Prostate gland (tissue), 2 donors: ENCODE data around the gene MGAT1. TPM values are rescaled to one million over a fixed set of nuclear protein-coding genes. Genes with fewer than 3 reads are reported as not detected.
"Not testable (repeated sequence)": the region's sequence is repeated elsewhere in the genome, so short reads cannot be mapped to it uniquely, and the experiment has no call there.

Source experiments
- DNase-seq: peaks from one replicate; pipeline ENCODE4 v3.0.0-alpha.2; 2019; ENCODE audit warnings: low spot score
- H3K27ac ChIP-seq, 2 donors: fragments of 200-600 bp; sonication (generic); 2 replicates each; pipeline ENCODE4 v1.5.1; 2017 to 2019
- H3K27me3 ChIP-seq: fragments of 200-600 bp; sonication (generic); replicated peaks from 2 replicates; pipeline ENCODE4 v1.5.1; 2019; ENCODE audit not compliant: insufficient read depth
- H3K36me3 ChIP-seq, 2 donors: fragments of 200-600 bp; sonication (generic); 1 replicate in 1 of 2; 2 replicates in 1 of 2; pipeline versions ENCODE4 v1.5.1 to v1.8.1; 2017 to 2019
- H3K4me1 ChIP-seq: fragments of 200-600 bp; sonication (generic); replicated peaks from 2 replicates; pipeline ENCODE4 v1.5.1; 2019
- H3K4me3 ChIP-seq, 2 donors: fragments of 200-600 bp; sonication (generic); 2 replicates each; pipeline ENCODE4 v1.5.1; 2017 to 2019
- H3K9me3 ChIP-seq: fragments of 200-600 bp; sonication (generic); 2 replicates; pipeline ENCODE4 v1.5.1; 2017
- POLR2A ChIP-seq: fragments of 450-650 bp; IDR thresholded peaks from one replicate; pipeline ENCODE4 v1.6.1; 2016; ENCODE audit warnings: antibody characterized with exemption, mild to moderate bottlenecking
- POLR2AphosphoS5 ChIP-seq: sonication (generic); formaldehyde crosslinking; IDR thresholded peaks from one replicate; pipeline ENCODE4 v1.6.1; 2017; ENCODE audit warnings: antibody characterized with exemption
- WGBS: methylation state at CpG from one replicate; pipeline ENCODE4 v1.1.5; 2018; 5-methylcytosine and 5-hydroxymethylcytosine counted together
- intact Hi-C: fragments of 100-400 bp; cut with DNase I; formaldehyde crosslinking; loops from one replicate; pipeline ENCODE4 v1.14.2; 2022
- total RNA-seq, 2 donors: library from RNA; depleted of rRNA; stranded (reverse); fragments of >200 nt; gene quantifications; one replicate each; pipeline ENCODE4 v1.1.0, GENCODE V29; 2016
- TF ChIP-seq, protein P1 (sequence below), 4 experiments: fragments of 200-600 bp in 2 of 4; fragments of 450-650 bp in 2 of 4; sonication (generic) in 2 of 4; IDR thresholded peaks; 1 replicate in 3 of 4; 2 replicates in 1 of 4; pipeline ENCODE4 v1.5.1; 2016 to 2019; ENCODE audit warnings: antibody characterized with exemption in 4 of 4, mild to moderate bottlenecking in 2 of 4, moderate library complexity in 2 of 4

MGAT1 gene
- total RNA-seq, 2 donors from 2014 or later = 142 to 159 TPM

DNA sequence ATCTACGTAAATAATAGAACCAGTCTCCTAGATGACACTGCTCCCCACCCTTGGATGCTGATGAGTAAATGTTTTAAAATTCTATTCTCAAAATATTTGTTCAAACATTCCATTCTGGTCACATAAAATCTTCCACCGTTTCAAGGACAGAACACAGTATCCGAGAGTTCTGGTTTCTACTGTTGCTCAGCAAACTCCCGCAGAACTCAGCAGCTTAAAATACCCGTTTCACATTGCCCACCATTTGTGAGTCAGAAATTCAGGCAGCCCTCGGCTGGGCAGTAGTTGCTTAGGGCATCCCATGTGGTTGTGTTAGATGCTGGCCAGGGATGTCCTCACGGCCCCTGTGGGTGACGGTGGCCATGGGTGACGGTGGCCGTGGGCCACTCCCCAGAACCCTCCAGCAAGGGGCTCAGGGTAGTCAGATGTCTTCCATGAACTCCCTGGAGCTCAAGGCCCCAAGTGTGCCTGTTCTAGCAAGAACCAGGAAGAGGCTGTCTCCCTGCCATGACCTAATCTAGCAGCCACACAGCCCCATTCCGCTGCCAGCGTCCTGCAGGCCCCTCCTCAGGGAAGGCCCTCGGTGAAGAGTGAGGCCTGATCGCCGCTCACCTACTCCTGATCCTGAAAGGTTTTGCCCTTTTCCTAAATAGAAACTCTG lies 17.4 kb downstream of the MGAT1 start:
- Histone ChIP-seq H3K27me3 (no peaks in the 10 kb centered on the region), H3K4me3 (no peak overlapping the region), H3K27ac (peak overlapping the region; percentile 64 to 72), H3K4me1 (peaks cover 16% of the 10 kb centered on the region), H3K36me3 (no peaks in the 10 kb centered on the region), H3K9me3 (no peaks in the 10 kb centered on the region)
- no peak for DNase-seq
- WGBS = 34% methylated on average over 15 of the region's 15 CpGs
- intact Hi-C loops = loop anchor here (2.0 to 5.0 kb wide), 2 partner anchors 76 to 397 kb away; partner anchors contain the start of gene ZFP62
- TF ChIP-seq POLR2A = no peak
- TF ChIP-seq, protein P1, sequence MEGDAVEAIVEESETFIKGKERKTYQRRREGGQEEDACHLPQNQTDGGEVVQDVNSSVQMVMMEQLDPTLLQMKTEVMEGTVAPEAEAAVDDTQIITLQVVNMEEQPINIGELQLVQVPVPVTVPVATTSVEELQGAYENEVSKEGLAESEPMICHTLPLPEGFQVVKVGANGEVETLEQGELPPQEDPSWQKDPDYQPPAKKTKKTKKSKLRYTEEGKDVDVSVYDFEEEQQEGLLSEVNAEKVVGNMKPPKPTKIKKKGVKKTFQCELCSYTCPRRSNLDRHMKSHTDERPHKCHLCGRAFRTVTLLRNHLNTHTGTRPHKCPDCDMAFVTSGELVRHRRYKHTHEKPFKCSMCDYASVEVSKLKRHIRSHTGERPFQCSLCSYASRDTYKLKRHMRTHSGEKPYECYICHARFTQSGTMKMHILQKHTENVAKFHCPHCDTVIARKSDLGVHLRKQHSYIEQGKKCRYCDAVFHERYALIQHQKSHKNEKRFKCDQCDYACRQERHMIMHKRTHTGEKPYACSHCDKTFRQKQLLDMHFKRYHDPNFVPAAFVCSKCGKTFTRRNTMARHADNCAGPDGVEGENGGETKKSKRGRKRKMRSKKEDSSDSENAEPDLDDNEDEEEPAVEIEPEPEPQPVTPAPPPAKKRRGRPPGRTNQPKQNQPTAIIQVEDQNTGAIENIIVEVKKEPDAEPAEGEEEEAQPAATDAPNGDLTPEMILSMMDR (IDR thresholded peaks at IDR 0.05) = no peak
- no peak for TF ChIP-seq POLR2AphosphoS5

DNA sequence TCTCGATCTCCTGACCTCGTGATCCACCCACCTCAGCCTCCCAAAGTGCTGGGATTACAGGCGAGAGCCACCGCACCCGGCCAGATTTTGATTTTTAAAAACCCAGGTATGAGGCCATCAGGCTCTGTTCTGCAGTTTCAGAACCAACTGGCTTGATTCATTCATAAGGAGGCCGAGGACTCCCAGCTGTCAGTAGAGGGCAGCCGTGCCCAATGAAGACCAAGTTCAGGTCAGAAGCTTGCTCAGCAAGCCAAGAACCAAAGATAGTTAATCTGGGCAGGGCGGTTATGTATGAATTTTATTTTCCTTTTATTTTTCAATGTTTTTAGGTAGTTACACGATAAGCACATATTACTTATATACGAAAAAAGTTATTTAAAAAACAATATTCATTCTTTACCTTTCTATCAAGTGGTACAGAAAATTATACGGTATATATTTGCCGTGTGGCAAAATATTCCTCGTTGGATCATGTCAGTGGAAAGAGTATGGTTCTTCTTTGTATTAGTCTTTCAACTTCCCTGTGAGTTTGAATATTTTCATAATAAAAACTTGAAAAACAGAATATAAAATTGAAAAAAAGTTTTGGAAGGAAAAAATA lies 18.0 kb downstream of the MGAT1 start:
- no peak overlapping the region for H3K4me3 ChIP-seq
- TF ChIP-seq POLR2A = no peak
- TF ChIP-seq, protein P1 (IDR thresholded peaks at IDR 0.05) = peak; percentile 49 to 80 (median 68)
- TF ChIP-seq POLR2AphosphoS5 = peak; percentile 68
- no peaks in the 10 kb centered on the region for H3K27me3 ChIP-seq
- DNase-seq = peak; percentile 78
- H3K36me3 ChIP-seq = no peaks in the 10 kb centered on the region
- 41% methylated on average over 13 of the region's 13 CpGs for WGBS
- H3K9me3 ChIP-seq = no peaks in the 10 kb centered on the region
- peaks cover 16% of the 10 kb centered on the region for H3K4me1 ChIP-seq
- intact Hi-C loops = loop anchor here (2.0 to 5.0 kb wide), 3 partner anchors 76 to 398 kb away; partner anchors contain the start of gene ZFP62
- H3K27ac ChIP-seq = peak overlapping the region; percentile 64 to 72

DNA sequence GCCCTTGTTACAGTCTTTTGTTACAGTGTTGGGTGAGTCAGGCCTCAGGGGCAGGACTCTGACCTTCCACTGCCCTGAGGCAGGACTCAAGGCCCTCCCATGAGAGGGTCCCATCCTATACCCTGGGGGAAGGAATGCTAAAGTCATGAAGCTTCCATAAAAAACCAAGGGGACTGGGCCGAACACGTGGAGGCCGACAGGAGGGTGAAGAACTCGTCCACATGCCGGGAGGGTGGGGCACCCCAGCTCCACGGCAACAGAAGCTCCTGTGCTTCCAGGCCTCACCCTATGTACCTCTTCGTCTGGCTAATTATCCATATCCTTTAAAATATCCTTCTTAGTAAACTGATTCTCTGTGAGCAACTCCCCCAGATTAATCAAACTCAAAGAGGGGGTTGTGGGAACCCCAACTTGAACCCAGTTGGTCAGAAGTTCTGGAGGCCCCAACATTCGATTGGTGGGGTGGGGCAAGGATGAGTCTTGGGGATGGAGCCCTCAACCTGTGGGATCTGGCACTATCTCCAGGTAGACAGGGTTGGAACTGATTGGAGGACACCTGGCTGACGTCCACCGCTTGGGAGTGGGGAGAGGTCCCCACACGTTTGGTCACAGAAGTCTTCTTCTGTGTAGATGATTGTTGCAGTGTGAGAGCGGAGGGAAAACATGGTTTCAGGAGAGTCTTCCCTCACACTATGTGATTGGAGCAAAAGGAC lies 19.1 kb downstream of the MGAT1 start:
- Histone ChIP-seq H3K27me3 (no peaks in the 10 kb centered on the region), H3K9me3 (no peaks in the 10 kb centered on the region), H3K27ac (no peak overlapping the region), H3K4me3 (no peak overlapping the region), H3K36me3 (no peaks in the 10 kb centered on the region), H3K4me1 (peaks cover 16% of the 10 kb centered on the region)
- TF ChIP-seq, protein P1 (IDR thresholded peaks at IDR 0.05) = no peak
- no peak for TF ChIP-seq POLR2AphosphoS5
- TF ChIP-seq POLR2A = no peak
- intact Hi-C loops = loop anchor here (2.0 to 5.0 kb wide), 2 partner anchors 77 to 379 kb away; partner anchors contain the start of gene ZFP62
- WGBS = 67% methylated on average over 12 of the region's 12 CpGs
- DNase-seq = no peak

DNA sequence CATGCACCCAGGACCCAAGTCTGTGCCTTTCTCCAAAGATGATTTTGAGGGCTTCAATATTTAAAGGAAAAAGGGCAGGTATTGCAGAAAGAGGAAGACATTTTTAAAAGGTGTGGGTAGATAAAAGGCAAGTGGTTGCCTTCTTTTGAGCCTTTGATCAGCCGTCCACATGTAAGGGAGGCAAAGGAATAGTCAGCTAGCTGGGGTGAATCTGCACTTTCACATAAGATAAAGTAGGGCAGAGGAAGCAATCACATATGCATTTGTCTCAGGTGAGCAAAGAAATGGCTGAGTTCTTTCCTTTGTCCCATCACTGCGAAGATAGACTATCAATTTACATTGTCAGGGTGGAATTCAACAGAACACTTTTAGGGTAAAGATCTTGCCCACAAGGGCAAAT lies 19.9 kb downstream of the MGAT1 start:
- H3K27me3 ChIP-seq = no peaks in the 10 kb centered on the region
- intact Hi-C loops = loop anchor here (5.0 kb wide), 1 partner anchor 380 kb away; no protein-coding TSS in a partner anchor
- no peak overlapping the region for H3K4me3 ChIP-seq
- DNase-seq = no peak
- H3K36me3 ChIP-seq = no peaks in the 10 kb centered on the region
- H3K4me1 ChIP-seq = peaks cover 16% of the 10 kb centered on the region
- 92% methylated on average over 2 of the region's 2 CpGs for WGBS
- no peaks in the 10 kb centered on the region for H3K9me3 ChIP-seq
- TF ChIP-seq, protein P1 (IDR thresholded peaks at IDR 0.05) = no peak
- TF ChIP-seq POLR2A (no peak), POLR2AphosphoS5 (no peak)
- no peak overlapping the region for H3K27ac ChIP-seq

DNA sequence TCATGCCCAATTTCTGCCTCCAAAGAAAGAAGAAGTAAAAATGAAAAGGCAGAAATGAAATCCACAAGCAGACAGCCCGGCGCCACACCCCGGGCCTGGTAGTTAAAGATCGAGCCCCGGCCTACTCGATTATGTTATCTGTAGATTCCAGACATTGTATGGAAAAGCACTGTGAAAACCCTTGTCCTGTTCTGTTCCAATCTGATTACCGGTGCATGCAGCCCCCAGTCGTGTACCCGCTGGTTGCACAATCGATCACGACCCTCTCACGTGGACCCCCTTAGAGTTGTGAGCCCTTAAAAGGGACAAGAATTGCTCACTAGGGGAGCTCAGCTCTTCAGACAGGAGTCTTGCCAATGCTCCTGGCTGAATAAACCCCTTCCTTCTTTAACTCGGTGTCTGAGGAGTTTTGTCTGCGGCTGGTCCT lies 20.7 kb downstream of the MGAT1 start:
- DNase-seq, H3K36me3 ChIP-seq, H3K27me3 ChIP-seq, H3K4me3 ChIP-seq, H3K9me3 ChIP-seq, H3K27ac ChIP-seq: not testable (repeated sequence)
- WGBS = 96% methylated on average over 14 of the region's 14 CpGs
- H3K4me1 ChIP-seq = peaks cover 16% of the 10 kb centered on the region
- intact Hi-C loops = loop anchor here (5.0 kb wide), 1 partner anchor 380 kb away; no protein-coding TSS in a partner anchor
